ENCODE measurements around the gene TRIM21. TPM values are rescaled to one million over a fixed set of nuclear protein-coding genes. Genes with fewer than 3 reads are reported as not detected.
"Not testable (repeated sequence)": the region's sequence is repeated elsewhere in the genome, so short reads cannot be mapped to it uniquely, and the experiment has no call there.

Gene TRIM21
- 10 to 100 TPM; 18.5 to 23.2 (median 21.9) TPM for polyA plus RNA-seq (ENCODE audit: insufficient read length in 4 of 4)

DNA sequence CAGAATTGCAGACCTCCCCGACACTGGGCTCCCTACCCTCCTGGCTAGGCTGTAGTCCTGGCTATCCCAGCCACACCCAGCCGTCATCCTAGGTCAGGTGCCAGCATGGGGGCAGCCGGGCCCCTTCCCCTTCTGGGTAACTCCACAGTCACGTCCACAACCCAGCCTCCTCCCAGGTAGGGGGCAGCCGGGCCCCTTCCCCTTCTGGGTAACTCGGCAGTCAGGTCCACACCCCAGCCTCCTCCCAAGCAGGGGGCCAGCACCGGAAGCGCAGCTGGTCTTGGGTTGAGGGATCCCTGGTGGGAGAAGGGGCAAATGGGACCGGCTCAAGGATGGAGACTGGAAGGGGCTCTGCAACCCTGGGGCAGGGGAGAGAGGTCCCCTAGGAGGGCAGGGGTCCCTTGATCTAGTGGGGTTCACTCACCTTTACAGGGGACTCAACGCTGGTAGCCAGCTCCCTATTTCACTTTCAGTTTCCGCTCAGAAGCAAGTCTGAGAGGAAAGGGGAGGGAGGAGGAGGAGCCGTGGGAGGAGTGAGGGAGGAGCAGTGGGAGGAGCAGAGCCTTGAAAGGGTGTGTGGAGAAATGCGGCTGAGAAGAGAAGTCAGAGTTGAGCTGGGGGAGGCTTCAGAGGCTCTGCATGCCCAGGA is at the start of gene TRIM21:
Gene TRIM21, minus strand, starts transcription at position 494 of the 649 bp plus-strand sequence. CDS start 3,293 bp downstream, outside the sequence.
- peak; percentile 72 to 80 (median 74) for DNase-seq (ENCODE audit: low read depth in 4 of 4, low spot score in 3 of 4)

DNA sequence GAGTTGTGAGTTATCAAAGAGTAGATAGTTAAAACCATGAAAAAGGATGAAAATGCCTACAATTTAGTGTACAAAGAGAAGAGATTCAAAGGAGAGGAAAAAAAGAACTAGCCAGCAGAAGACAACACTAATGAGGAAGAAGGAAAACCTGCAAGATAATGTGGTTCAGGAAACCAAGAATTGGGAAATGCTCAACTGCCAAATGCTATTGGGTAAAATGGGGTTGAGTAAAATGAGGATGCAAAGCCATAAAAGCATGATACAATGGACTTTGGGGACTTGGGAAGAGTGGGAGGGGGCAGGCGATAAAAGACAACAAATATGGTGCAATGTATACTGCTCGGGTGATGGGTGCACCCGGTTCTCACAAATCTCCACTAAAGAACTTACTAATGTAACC is 48.0 kb upstream of the TRIM21 start:
- no peak for DNase-seq (ENCODE audit: low read depth in 4 of 4, low spot score in 3 of 4)

DNA sequence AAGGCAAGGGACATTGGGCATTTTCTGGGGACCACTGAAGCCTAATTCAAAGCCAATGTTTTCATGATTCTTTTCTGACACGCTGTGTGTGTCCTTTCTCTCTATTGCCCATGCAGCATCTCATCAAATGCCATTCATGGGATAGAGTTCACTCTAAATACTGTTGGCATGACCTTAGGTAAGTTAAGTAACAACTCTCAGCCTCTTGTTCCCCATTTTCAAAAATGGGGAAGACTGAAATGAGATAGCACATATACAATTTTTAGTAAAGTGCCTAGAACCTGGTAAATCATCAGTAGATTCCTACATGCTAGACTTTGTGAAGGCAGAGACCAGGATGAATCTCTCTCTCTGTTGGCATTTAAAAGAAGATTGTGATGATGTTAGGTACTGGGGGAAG is 42.9 kb upstream of the TRIM21 start:
- no peak for DNase-seq (ENCODE audit: low read depth in 4 of 4, low spot score in 3 of 4)

DNA sequence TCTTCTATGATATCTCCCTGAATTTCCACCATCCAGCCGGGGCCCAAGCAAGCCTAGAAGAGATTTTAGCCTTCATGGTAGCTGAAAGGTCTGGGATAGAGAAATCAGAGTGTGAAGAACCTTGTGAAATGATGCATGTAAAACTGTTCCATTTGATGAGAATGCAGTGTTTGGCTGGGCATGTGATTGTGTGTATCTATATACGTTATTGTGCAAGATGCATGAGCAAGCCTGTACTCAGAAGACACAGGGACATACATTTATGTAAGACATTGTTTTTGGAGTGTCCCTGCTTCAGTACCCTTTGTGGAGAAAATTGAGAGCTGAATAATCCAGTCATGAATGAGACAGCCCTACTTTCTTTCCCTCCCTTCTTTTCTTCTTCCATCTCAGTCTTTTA is 40.4 kb upstream of the TRIM21 start:
- no peak for DNase-seq (ENCODE audit: low read depth in 4 of 4, low spot score in 3 of 4)

DNA sequence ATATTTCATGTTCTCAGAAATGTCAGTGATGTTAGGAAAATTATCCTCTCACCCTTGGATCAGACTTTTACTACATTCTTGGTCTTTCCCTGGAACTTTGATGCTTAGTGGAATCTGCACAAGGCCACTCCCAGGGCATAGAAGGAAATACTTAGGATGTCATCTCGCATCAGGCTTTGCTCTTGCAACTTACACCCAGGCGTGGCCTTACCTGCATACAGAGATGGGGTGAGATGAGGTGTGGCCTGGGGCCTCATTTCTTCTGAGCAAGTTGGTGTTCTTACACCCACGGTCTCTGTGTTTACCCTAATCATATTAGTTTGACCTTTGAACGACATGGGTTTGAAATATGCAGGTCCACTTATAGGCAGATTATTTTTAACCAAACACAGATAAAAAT is 36.5 kb upstream of the TRIM21 start:
- DNase-seq (ENCODE audit: low read depth in 4 of 4, low spot score in 3 of 4): no peak

DNA sequence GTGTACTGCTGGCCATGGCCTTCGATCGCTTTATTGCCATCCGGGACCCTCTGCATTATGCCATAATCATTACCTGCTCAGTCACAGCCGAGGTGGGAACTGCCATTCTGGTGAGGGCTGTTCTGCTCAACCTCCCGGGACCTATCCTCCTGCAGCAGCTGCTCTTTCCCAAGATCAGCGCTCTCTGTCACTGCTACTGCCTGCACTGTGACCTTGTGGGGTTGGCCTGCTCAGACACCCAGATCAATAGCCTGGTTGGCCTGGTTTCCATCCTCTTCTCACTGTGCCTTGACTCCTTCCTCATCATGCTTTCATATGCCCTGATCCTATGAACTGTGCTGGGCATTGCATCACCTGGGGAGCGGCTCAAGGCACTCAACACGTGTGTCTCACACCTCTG is 24.9 kb upstream of the TRIM21 start:
- DNase-seq (ENCODE audit: low read depth in 4 of 4, low spot score in 3 of 4): no peak

DNA sequence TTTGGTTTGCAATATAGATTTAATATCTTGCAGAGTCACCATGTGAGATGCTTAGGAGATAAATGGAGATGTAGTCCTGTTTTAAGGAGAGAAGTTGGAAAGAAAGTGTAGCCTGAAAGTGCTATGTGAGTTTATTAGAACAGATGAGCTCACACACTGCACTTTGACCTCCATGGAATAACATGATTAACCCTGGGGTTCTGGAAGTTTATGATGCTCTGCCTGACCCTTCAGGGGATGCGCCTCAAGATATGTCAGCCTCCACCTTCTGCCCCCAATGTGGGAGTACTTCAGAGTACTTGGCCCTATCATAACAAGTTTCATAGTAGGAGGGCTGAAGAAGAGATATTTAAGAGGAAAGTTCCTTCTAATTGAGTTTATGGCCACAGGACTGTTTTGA is 23.3 kb upstream of the TRIM21 start:
- DNase-seq (ENCODE audit: low read depth in 4 of 4, low spot score in 3 of 4): no peak

DNA sequence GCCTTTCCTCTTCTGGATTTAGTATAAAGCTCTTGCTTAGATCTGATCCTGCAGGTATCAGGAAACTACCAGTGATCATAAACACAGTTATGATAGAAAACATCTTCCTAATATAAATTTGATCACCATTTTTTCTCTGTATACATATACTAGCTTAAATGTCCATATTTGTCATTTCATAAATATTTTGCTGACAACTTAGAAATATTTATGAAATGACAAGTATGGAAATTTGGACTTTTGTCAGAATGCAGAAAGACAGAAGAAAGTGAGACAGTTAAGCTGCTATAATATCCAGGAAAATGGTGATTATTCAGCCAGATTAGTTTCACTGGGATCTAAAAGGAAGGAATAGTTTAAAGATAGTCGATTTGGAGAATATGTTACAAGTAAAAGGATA is 22.8 kb upstream of the TRIM21 start:
- no peak for DNase-seq (ENCODE audit: low read depth in 4 of 4, low spot score in 3 of 4)

DNA sequence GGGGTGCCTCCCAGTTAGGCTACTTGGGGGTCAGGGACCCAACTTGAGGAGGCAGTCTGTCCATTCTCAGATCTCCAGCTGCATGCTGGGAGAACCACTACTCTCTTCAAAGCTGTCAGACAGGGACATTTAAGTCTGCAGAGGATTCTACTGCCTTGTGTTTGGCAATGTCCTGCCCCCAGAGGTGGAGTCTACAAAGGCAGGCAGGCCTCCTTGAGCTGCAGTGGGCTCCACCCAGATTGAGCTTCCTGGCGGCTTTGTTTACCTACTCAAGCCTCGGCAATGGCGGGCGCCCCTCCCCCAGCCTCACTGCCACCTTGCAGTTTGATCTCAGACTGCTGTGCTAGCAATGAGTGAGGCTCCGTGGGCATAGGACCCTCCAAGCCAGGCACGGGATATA is 12.7 kb upstream of the TRIM21 start:
- DNase-seq (ENCODE audit: low read depth in 4 of 4, low spot score in 3 of 4): not testable (repeated sequence)

DNA sequence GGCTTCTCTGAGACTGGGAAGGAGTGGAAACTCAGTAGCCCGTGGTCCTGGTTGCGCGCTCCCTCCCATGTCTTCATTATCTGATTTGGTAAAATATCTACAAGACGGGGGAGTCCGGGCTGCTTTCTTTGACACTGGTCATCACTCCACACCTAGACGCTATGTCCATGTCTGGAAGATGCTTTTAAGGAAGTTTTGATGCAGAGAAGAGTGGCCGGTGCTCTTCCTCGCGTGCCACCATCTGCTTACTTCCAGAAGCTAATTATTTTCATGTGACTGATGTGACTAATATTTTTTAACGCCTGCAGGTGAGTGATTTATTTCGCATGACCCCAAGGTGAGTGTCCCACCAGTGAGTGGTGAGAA is 339 bp upstream of the TRIM21 start:
- DNase-seq (ENCODE audit: low read depth in 4 of 4, low spot score in 3 of 4): no peak

DNA sequence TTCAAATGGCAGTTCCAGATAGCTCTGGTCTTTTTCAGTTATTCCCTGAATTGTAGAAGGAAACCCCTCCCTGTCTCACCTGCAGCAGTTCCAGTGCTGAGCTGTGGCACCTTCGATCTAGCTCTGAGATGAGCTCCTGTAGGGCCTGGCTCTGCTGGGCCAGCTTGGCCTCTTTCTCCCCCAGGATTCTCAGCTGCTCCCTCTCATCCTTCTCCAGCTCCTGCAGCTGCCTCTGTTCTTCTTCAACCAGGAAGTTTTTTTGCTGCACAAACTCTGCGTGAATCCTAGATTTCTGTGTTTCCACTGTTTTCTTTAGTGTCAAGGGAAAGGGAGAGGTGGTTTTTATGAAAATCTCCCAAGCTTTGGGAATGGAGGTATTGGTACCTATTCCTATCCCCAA is 5.3 kb downstream of the TRIM21 start:
- DNase-seq (ENCODE audit: low read depth in 4 of 4, low spot score in 3 of 4): no peak

DNA sequence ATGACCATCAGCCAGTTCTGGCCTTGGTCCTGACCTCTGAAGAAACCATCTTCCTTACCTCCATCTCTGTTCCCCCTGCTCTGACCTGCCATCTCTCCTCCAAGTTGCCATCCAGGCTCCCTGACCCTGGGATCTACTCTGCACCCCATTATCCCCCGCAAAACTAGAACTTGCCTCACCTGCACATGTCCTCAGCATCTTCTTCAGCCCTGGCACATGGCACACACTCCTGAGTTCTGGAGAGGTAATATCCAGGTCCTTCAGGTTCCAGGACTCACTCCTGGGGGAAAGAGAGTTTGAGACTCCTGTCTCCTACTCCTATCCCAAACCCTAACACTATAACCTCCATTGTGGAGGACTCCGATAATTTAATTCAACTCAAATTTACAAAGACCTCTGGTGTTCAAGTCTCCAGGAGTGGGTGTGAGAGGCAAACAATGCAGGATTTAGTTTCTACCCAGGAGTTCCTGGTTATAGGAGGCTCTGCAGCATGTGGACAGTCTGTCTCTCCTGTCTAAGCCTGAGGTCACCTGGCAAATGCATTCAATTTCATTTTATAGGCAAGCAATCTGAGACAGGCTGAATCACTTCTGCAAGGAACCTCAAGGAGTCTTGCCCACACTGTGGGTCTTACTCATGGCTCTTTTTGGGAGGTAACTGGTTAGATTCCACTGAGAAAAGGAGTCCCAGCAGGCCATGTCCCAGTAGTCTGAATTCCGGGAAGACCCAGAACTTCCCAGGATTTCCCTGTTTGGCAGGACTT is 7.3 kb downstream of the TRIM21 start:
- no peak for DNase-seq (ENCODE audit: low read depth in 4 of 4, low spot score in 3 of 4)

DNA sequence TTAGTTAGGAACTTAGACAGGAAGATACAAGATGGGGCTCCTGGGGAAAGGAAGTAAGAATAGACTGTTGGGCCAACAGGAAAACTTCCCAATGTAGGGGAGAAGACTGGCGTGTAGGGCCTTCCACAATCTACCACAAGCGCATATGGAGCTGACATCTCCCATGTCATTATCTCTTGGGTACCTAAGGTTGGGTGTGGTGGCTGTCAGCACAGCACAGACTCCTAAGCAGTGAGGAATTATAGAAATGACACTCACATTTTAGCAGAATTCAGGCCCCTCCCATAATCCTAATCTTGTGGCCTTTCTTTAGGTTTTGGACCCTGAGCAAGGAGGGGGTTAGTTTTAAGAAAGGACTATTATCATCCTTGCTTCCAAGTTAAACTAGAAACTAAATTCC is 11.6 kb downstream of the TRIM21 start:
- DNase-seq (ENCODE audit: low read depth in 4 of 4, low spot score in 3 of 4): no peak

DNA sequence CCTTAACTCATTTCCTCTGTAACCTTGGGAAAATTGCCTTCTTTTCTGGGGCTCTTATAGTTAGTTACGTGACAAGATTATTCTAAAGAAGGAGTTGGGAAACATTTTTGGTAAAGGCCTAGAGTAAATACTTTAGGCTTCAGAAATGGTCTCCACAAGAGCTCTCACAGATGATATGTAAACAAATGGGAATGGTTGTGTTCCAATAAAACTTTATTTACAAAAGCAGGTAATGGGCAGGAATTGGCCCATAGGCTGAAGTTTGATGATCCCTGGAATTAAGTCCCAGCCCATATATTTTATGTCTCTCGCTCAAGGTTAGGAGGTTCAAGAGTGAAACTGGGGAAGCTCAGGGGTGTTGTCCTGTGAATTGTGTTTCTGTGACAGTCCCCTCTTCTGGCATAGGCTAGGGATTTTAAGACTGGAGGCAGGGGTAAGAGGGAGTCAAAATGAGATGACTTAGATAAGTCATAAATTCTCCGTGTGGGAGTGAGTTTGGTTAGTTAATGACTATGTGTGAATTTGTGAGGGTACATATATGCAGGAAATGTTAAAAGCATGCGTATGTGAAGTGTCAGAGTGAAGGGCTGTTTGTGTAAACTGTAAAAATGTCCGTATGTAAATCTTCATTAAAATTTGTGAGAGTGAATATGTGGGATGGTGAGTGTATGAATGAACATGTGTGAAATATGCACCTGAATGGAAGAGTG is 17.9 kb downstream of the TRIM21 start:
- no peak for DNase-seq (ENCODE audit: low read depth in 4 of 4, low spot score in 3 of 4)

DNA sequence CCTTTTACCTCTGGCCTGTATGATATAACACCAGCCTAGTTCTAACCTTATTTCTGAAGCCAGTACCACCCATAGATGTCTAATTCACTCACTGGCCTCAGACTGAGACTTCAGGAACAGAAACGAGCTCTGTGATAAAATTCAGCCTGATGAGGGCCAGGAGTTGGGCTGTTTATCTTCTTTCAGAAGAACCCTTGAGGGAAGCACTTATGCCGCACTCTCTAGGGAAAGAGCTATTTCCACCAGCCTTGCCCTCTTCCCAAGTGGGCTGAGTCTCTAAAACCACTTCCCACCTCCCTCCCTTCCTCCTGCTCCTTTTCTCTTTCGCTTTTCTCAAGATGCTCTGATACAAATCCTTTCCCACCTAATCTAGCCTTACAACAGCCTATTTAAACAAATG is 23.3 kb downstream of the TRIM21 start:
- no peak for DNase-seq (ENCODE audit: low read depth in 4 of 4, low spot score in 3 of 4)

DNA sequence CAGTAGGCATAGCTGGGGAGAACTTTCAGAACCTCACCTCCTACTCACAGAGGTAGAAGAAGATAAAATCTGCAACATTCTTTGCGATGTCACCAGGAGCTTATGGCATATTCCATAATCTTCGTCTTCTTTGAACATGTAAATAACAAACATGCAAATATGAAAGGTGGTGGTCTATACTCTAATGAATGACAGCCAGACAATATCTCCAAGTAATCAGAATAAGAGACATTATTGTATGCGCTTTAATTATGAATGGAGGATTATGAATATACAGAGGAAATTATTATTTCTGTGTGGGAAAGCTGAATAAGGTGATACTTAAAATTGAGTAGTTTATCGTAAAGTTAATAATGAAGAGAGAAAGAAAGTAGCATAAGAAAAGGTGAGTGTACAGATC is 25.2 kb downstream of the TRIM21 start, which contains the start of gene OR52B4:
Gene OR52B4, minus strand, starts transcription at position 101 of the 400 bp plus-strand sequence. Its CDS starts 91 bp downstream, at position 10.
- DNase-seq (ENCODE audit: low read depth in 4 of 4, low spot score in 3 of 4): no peak

DNA sequence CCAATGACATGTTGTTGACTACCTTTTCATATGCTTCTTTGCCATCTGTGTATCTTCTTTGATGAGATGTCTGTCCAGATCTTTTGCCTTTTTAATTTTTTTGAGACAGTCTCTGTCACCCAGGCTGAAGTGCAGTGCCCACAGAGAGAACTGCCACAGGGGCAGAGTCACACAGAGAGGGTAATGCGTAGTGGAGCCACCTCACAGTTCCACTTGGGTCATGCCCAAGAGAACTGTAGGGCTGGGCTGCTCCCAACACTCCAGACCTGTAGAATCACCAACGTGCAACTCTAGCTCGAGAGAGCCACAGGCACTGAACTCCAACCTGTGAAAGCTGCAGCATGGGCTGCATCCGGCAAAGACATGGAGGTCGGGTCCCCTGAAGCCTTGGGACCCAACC is 45.4 kb downstream of the TRIM21 start:
- not testable (repeated sequence) for DNase-seq (ENCODE audit: low read depth in 4 of 4, low spot score in 3 of 4)

DNA sequence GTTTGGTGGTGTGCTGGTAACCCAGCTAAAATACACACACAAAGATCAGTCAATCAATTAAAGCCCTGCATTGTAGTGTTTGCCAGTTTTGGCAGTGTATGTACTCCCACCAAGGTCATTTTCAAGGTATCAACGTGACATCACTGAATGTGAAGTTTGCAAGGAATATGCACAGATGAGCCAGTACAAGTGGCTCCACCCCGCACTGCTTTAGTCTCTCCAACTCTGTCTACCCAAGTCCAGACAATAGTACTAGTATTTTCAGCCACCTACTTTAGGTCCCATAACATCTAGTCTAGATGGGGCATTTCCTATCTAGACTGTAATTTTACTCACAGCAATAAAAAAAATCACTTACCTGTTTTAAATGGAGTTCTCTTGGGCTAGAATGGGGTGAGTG is 48.1 kb downstream of the TRIM21 start:
- not testable (repeated sequence) for DNase-seq (ENCODE audit: low read depth in 4 of 4, low spot score in 3 of 4)

All from right renal pelvis (tissue), 4 donors.